GM23248 (cell line): ENCODE results near the gene KLF13.

ENCODE experiments used
- EZH2 ChIP-seq: fragments of 200-600 bp; sonication (generic); IDR thresholded peaks from 2 replicates; pipeline ENCODE4 v1.6.1; 2018; ENCODE audit warnings: antibody characterized with exemption, mild to moderate bottlenecking; ENCODE audit not compliant: insufficient read depth, poor library complexity, severe bottlenecking
- EZH2phosphoT487 ChIP-seq: fragments of 200-600 bp; sonication (generic); IDR thresholded peaks from 2 replicates; pipeline ENCODE4 v1.6.1; 2018; ENCODE audit warnings: antibody characterized with exemption, moderate library complexity, mild to moderate bottlenecking, low read depth; ENCODE audit not compliant: insufficient read depth

- TF ChIP-seq EZH2 (no peak), EZH2phosphoT487 (no peak)
These were observed 82.1 kb downstream of the KLF13 start for GRCh38 chr15:31408724-31409123.
